Mesothelial cell of epicardium (in vitro differentiated cells): ENCODE data around the gene ZNF33B. TPM values are rescaled to one million over a fixed set of nuclear protein-coding genes. Genes with fewer than 3 reads are reported as not detected.

Experiments used
- DNase-seq, 2 experiments: peaks; one replicate each; pipeline ENCODE4 v3.0.0; 2021; ENCODE audit warnings: low spot score in 2 of 2; ENCODE audit not compliant: unreplicated experiment in 2 of 2
- H3K27ac Mint-ChIP-seq: 2 replicates; pipeline ENCODE4 v1.8.0; 2021; ENCODE audit warnings: mixed read lengths
- H3K27me3 Mint-ChIP-seq: 2 replicates; pipeline ENCODE4 v1.8.0; 2021; ENCODE audit warnings: low read depth, mixed read lengths
- H3K36me3 Mint-ChIP-seq: 2 replicates; pipeline ENCODE4 v1.8.0; 2021; ENCODE audit warnings: mixed read lengths
- H3K4me1 Mint-ChIP-seq: 2 replicates; pipeline ENCODE4 v1.8.0; 2021; ENCODE audit warnings: mixed read lengths
- H3K4me3 Mint-ChIP-seq: 2 replicates; pipeline ENCODE4 v1.8.0; 2021; ENCODE audit warnings: mild to moderate bottlenecking, moderate library complexity, mixed read lengths
- H3K9me3 Mint-ChIP-seq: 2 replicates; pipeline ENCODE4 v1.8.0; 2021; ENCODE audit warnings: mixed read lengths
- CTCF ChIP-seq: fragments of 200-600 bp; sonication (generic); IDR thresholded peaks from one replicate; pipeline ENCODE4 v1.5.0; 2021; ENCODE audit warnings: antibody characterized with exemption; ENCODE audit not compliant: unreplicated experiment
- total RNA-seq: library from RNA; stranded (reverse); gene quantifications from 3 replicates; pipeline ENCODE4 v1.2.1, GENCODE V29; 2021

ZNF33B gene
- total RNA-seq, 1 donor from 2014 or later: 42.0 TPM

- no peaks in the 10 kb centered on the region for H3K4me1 Mint-ChIP-seq
- no peak overlapping the region for H3K27ac Mint-ChIP-seq
- no peaks in the 10 kb centered on the region for H3K27me3 Mint-ChIP-seq
- H3K9me3 Mint-ChIP-seq: peaks cover 66% of the 10 kb centered on the region
- DNase-seq: no peak
- H3K36me3 Mint-ChIP-seq: peaks cover 65% of the 10 kb centered on the region
- H3K4me3 Mint-ChIP-seq: no peak overlapping the region
- no peak for TF ChIP-seq CTCF
Observed at GRCh38 chr10:42544945-42545344, 93.4 kb downstream of the ZNF33B start.

- no peak for TF ChIP-seq CTCF
- H3K9me3 Mint-ChIP-seq: peaks cover 66% of the 10 kb centered on the region
- peaks cover 65% of the 10 kb centered on the region for H3K36me3 Mint-ChIP-seq
Observed at GRCh38 chr10:42543840-42544372, 94.5 kb downstream of the ZNF33B start.

More at GRCh38 chr10:42543840-42544372, 94.5 kb downstream of the ZNF33B start:
- Mint-ChIP-seq H3K27ac (no peak overlapping the region), H3K27me3 (no peaks in the 10 kb centered on the region), H3K4me3 (no peak overlapping the region), H3K4me1 (no peaks in the 10 kb centered on the region)
- no peak for DNase-seq

Other genes with a start within 250 kb of the ZNF33B start
- 21.4 to 21.8 TPM (median 21.8 TPM) in 3 replicates for gene BMS1, start 144.2 kb upstream of the ZNF33B start, total RNA-seq